Neutrophil (primary cell): ENCODE data around the gene FBP1.

Source experiments
- H3K27ac ChIP-seq: fragments of 200-600 bp; sonication (generic); 2 replicates; pipeline ENCODE4 v1.5.1; 2016; ENCODE audit warnings: mild to moderate bottlenecking, moderate library complexity
- H3K27me3 ChIP-seq: fragments of 200-600 bp; sonication (generic); 2 replicates; pipeline ENCODE4 v1.6.0; 2016; ENCODE audit warnings: mild to moderate bottlenecking
- H3K36me3 ChIP-seq: fragments of 200-600 bp; sonication (generic); 2 replicates; pipeline ENCODE4 v1.5.1; 2017
- H3K4me1 ChIP-seq, 2 experiments: fragments of 200-600 bp in 1 of 2; sonication (generic) in 1 of 2; 1 replicate in 1 of 2; 2 replicates in 1 of 2; pipeline versions ENCODE4 v1.5.1 to v1.6.1; 2013 to 2016; ENCODE audit warnings: low read depth in 1 of 2, low read length in 1 of 2, mild to moderate bottlenecking in 1 of 2, moderate library complexity in 1 of 2; ENCODE audit not compliant: control insufficient read depth in 1 of 2, insufficient read depth in 1 of 2
- H3K4me3 ChIP-seq, 2 experiments: fragments of 200-600 bp in 1 of 2; sonication (generic) in 1 of 2; 1 replicate in 1 of 2; 2 replicates in 1 of 2; pipeline ENCODE4 v1.5.1; 2013 to 2016; ENCODE audit warnings: low read depth in 1 of 2, low read length in 1 of 2, mild to moderate bottlenecking in 1 of 2, moderate library complexity in 1 of 2
- H3K9me3 ChIP-seq: fragments of 200-600 bp; sonication (generic); 2 replicates; pipeline ENCODE4 v1.5.1; 2016
- TF ChIP-seq, protein P1 (sequence below): fragments of 200-600 bp; sonication (generic); IDR thresholded peaks from 2 replicates; pipeline ENCODE4 v1.5.1; 2016; ENCODE audit warnings: antibody characterized with exemption

Gene FBP1

GRCh38 chr9:94639061-94639998 is at the start of gene FBP1:
FBP1 (minus strand) TSS chr9:94639518; CDS start chr9:94639310, 208 bp downstream.
- Histone ChIP-seq H3K9me3 (no peaks in the 10 kb centered on the region), H3K36me3 (no peaks in the 10 kb centered on the region), H3K27ac (peak within 1 kb of the TSS; percentile 92), H3K4me1 (peaks cover 34 to 35% of the 10 kb centered on the region in 2 experiments), H3K4me3 (peak within 1 kb of the TSS; percentile 77 to 91), H3K27me3 (peaks cover 4% of the 10 kb centered on the region)
- TF ChIP-seq, protein P1, sequence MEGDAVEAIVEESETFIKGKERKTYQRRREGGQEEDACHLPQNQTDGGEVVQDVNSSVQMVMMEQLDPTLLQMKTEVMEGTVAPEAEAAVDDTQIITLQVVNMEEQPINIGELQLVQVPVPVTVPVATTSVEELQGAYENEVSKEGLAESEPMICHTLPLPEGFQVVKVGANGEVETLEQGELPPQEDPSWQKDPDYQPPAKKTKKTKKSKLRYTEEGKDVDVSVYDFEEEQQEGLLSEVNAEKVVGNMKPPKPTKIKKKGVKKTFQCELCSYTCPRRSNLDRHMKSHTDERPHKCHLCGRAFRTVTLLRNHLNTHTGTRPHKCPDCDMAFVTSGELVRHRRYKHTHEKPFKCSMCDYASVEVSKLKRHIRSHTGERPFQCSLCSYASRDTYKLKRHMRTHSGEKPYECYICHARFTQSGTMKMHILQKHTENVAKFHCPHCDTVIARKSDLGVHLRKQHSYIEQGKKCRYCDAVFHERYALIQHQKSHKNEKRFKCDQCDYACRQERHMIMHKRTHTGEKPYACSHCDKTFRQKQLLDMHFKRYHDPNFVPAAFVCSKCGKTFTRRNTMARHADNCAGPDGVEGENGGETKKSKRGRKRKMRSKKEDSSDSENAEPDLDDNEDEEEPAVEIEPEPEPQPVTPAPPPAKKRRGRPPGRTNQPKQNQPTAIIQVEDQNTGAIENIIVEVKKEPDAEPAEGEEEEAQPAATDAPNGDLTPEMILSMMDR, result no peak

DNA sequence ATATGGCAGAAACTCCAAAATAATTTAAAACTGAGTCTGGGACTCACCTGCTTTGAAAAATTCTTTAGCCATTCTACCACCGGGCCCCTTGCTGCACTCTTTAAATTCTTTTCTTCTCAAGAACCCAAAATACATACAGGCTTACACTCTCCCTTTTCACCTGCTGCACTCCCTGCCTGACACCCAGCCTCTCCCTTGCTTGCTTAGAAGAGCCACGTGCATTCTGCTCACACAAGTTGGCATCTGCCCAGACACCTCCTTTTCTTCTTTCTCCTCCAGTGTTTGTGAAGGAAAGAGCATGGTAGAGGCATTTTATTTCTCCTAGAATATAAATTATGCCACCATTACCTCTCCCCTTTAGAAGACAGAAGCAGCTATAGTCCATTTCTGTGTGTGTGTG is 48.1 kb upstream of the FBP1 start:
- no peak overlapping the region for H3K27ac ChIP-seq
- H3K4me1 ChIP-seq, result no peaks in the 10 kb centered on the region

DNA sequence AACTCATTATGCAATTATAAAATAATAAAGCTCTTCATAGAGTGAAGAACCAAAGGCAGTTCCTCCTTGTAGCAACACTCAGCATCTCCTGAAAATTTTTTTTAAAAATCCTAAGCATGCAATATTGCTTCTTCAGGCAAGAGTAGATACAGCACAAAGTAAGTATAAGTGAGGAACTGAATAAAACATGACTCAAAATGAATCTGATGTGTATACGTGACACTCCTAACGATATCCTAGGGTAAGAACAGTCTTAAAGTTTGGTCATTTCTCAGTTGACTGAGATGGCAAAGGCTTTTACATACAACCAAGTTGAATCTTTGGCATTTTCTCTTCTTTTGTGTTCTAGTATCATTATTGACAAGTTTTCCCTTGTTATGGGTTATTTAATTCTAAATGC is 46.0 kb upstream of the FBP1 start:
- no peak overlapping the region for H3K27ac ChIP-seq

More for the DNA sequence above, 48.1 kb upstream of the FBP1 start:
- Histone ChIP-seq H3K9me3 (no peaks in the 10 kb centered on the region), H3K4me3 (no peak overlapping the region), H3K36me3 (no peaks in the 10 kb centered on the region), H3K27me3 (peaks cover 26% of the 10 kb centered on the region)
- TF ChIP-seq, protein P1, result no peak

DNA sequence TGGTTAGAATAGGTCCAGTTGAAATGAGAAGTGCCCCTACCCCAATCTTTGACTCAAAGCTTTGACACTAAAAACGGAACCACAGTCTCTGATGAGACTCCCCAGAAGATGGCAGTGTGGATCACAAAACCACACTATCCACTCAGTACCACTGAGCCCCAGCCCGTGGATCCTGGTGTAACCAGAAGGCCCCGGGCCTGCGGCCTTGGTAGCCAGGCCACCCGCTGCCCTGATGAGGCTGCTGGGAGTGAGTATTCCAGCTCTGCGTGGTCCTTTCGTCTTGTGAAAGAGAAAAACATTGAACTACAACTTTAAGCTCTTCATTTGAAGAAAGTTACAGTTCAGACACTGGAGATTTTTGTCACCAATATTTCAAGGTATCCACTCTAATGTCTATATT is 42.2 kb upstream of the FBP1 start:
- Histone ChIP-seq H3K9me3 (no peaks in the 10 kb centered on the region), H3K27ac (no peak overlapping the region), H3K4me1 (no peaks in the 10 kb centered on the region)

More for the DNA sequence above, 46.0 kb upstream of the FBP1 start:
- peaks cover 22% of the 10 kb centered on the region for H3K27me3 ChIP-seq
- TF ChIP-seq, protein P1, result no peak
- H3K4me1 ChIP-seq, result no peaks in the 10 kb centered on the region
- no peaks in the 10 kb centered on the region for H3K36me3 ChIP-seq
- H3K4me3 ChIP-seq, result no peak overlapping the region
- H3K9me3 ChIP-seq, result no peaks in the 10 kb centered on the region

GRCh38 chr9:94680621-94681020 is 41.3 kb upstream of the FBP1 start:
- H3K36me3 ChIP-seq, result no peaks in the 10 kb centered on the region
- H3K9me3 ChIP-seq, result no peaks in the 10 kb centered on the region
- H3K27ac ChIP-seq, result no peak overlapping the region
- H3K4me3 ChIP-seq, result no peak overlapping the region
- peaks cover 26% of the 10 kb centered on the region for H3K27me3 ChIP-seq
- TF ChIP-seq, protein P1, result no peak
- H3K4me1 ChIP-seq, result no peaks in the 10 kb centered on the region

More for the DNA sequence above, 42.2 kb upstream of the FBP1 start:
- peaks cover 26% of the 10 kb centered on the region for H3K27me3 ChIP-seq
- TF ChIP-seq, protein P1, result peak; percentile 23
- no peaks in the 10 kb centered on the region for H3K36me3 ChIP-seq
- no peak overlapping the region for H3K4me3 ChIP-seq
